Stimulated activated CD8-positive, alpha-beta memory T cell treated with anti-CD3 and anti-CD28 coated beads, Interleukin-12 subunit alpha, Interleukin-12 subunit beta, amount 100 ng/mL, for 4 hours (primary cell): ENCODE results near the gene PIF1.

Experiments
- DNase-seq: peaks from one replicate; pipeline ENCODE4 v3.0.0-alpha.2; 2020; ENCODE audit warnings: low read depth

PIF1 gene

DNA sequence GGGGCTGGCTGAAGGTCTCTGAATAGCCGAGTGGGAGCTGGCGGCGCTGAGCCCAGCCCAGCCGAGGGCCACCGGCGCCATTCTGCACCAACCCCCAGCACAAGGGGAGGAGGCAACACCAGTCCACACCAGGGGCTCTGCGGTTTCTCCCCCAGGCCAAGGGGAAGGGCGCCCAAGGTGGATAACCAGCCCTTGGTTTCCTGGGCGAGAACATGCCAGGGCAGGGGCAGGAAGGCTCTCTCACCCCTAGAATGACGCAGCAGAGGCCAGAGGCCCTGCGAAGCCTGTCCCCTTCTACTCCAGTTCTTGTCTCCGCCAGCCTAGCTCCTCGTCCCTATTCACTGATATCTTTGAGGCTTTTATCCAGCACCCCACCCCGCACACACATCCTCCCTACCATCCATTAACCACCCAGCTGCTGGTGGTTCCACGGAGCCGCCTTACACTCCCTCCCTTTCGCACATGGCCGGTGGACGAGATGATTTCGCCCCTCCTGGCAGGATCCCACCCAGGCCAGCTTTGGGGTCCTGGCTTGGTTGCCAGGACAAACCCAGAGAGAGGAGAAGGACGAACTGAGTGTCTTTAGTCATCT lies 51.3 kb downstream of the PIF1 start:
- DNase-seq = no peak

DNA sequence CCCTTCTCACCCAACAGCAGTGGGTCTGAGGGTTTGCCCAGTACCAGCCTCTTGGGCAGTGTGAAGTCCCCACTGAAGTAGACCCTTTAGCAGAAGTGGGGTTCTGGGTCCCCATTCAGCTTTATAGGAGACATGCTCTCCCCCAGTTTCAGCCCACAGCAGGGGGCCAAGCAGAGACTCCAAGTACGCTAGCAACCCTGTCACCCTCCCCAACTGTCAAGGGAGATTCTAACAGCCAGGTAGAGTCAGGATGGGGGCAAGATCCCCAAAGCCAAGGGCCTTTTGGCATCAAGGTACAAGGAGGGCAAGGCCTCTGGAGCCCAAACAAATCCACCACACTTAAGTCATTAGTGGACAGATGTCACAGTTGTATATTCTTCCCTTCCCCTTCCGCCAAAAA lies 51.8 kb downstream of the PIF1 start:
- DNase-seq = no peak

DNA sequence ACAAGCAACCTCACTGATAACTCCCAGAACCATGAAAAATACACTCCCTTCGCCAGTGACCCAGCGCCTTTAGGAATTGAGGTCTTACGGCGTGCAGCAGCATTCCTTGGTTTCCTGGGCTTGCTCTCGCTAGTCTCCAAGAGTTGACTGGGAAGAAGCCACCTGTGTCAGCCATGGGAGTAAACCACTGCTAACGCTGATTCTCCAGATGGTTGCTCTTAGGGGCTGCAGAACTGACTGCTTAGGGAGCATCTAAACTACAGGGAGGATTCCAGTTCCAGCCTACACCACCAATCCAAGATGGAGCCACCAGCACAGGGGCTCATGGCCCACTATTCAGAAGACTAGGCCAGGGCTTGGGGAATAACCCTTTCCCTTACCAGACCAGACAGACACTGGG lies 52.5 kb downstream of the PIF1 start:
- DNase-seq = no peak

DNA sequence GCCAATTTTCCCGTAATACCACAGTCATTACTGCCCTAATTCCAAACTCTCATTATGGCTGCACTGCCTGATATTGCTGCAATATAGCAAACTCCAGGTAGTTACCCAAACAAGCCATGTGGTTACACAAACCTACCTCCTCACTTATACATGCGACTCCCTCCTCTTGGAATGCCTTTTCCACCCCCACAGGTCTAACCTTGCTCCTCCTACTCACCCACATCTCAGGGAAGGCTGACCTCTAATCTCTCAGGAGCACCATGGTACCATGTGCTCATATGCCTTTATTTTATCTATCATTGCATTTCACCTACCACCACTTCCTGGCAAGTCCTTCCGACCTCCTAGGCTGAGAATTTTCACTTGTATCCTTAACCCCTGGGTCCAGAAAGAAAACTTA lies 53.0 kb downstream of the PIF1 start:
- DNase-seq = no peak

DNA sequence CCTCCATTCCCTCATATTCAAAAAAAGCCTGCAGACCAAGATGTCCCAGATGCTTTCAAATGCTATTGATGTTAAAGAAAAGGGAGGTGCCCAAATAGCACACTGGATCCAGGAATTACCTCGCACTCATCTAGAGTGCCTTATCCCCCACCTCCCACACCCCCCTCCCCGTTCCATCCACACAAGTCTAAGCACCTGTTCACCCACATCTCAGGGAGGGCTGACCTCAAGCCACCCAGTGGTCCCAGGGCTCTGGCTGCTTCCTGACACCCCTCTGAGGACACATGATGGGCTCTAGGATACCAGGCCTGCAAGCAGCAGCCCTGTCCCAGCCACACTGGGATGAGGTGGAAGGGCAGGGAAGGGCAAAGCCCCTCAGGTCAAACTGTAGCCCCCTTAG lies 54.8 kb downstream of the PIF1 start:
- DNase-seq = no peak

DNA sequence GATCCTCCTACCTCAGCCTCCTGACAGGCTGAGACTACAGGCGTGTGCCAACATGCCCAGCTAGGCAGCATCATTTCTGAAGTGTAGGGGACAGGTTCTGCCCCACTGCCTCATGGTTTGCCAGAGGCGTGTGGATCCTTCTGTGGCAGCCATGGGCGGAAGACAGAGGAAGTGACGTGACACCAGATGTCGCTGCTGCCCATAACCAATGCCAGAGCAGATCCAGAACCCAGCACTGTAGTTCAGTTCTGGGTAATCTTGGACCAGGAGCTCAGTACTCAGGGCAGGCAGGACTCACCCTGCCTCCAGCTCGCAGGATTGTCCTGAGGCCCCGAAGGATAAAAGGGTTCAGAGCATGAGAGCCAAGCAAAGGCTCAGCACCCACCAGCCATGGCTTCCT lies 58.2 kb downstream of the PIF1 start:
- DNase-seq = no peak

DNA sequence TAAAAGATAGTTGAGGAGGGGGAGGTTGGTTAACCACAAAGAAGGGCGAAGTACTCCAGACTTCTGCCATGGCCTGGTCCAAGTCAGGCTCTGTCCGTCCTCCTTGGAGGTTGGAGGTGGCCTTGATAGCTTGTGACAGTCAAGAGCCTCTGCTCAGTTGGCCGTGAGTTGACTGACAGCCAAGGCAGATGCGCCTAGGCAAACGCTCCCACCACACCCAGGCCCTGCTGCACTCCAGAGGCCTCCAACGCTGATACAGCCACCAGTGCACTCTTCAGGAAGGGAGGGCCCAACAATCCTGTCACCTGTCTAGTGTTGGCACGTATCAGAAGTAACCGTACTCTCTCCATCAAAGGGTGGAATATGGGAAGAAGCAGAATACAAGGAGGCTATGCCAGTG lies 59.4 kb downstream of the PIF1 start:
- DNase-seq = no peak
